OCI-LY1 (cell line): ENCODE measurements around the gene P2RY1.

Experiments
- EZH2 ChIP-seq: fragments of 200-600 bp; sonication (generic), shearing (Covaris generic); IDR thresholded peaks from 2 replicates; pipeline ENCODE4 v1.8.0; 2017; ENCODE audit warnings: borderline replicate concordance, mixed run types, mild to moderate bottlenecking, antibody characterized with exemption, low read length, moderate library complexity, mixed read lengths
- TF ChIP-seq, protein P1 (sequence below): fragments of 200-600 bp; sonication (generic), shearing (Covaris generic); IDR thresholded peaks from 2 replicates; pipeline ENCODE4 v1.5.1; 2017; ENCODE audit warnings: mild to moderate bottlenecking, antibody characterized with exemption, low read length, moderate library complexity, mixed read lengths

GRCh38 chr3:152870027-152870426 lies 35.1 kb downstream of the P2RY1 start:
- TF ChIP-seq EZH2 = no peak
- TF ChIP-seq, protein P1, sequence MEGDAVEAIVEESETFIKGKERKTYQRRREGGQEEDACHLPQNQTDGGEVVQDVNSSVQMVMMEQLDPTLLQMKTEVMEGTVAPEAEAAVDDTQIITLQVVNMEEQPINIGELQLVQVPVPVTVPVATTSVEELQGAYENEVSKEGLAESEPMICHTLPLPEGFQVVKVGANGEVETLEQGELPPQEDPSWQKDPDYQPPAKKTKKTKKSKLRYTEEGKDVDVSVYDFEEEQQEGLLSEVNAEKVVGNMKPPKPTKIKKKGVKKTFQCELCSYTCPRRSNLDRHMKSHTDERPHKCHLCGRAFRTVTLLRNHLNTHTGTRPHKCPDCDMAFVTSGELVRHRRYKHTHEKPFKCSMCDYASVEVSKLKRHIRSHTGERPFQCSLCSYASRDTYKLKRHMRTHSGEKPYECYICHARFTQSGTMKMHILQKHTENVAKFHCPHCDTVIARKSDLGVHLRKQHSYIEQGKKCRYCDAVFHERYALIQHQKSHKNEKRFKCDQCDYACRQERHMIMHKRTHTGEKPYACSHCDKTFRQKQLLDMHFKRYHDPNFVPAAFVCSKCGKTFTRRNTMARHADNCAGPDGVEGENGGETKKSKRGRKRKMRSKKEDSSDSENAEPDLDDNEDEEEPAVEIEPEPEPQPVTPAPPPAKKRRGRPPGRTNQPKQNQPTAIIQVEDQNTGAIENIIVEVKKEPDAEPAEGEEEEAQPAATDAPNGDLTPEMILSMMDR = no peak
